KMS-11 (cell line): ENCODE data around the gene EMD.

Experiments used
- H2AFZ ChIP-seq: fragments of 200-600 bp; sonication (generic); 2 replicates; pipeline ENCODE4 v1.6.1; 2016; ENCODE audit warnings: antibody characterized with exemption, mixed run types, low read depth
- H3K27ac ChIP-seq: fragments of 200-600 bp; sonication (generic); 2 replicates; pipeline ENCODE4 v1.6.1; 2016; ENCODE audit warnings: mild to moderate bottlenecking, mixed run types
- H3K27me3 ChIP-seq: fragments of 200-600 bp; sonication (generic); 2 replicates; pipeline ENCODE4 v1.6.1; 2017; ENCODE audit warnings: mild to moderate bottlenecking, low read depth, mixed run types, moderate library complexity; ENCODE audit not compliant: insufficient read depth
- H3K36me3 ChIP-seq: fragments of 200-600 bp; sonication (generic); 2 replicates; pipeline ENCODE4 v1.6.1; 2017; ENCODE audit warnings: mild to moderate bottlenecking, mixed run types; ENCODE audit not compliant: insufficient read depth
- H3K4me1 ChIP-seq: fragments of 200-600 bp; sonication (generic); 2 replicates; pipeline ENCODE4 v1.6.1; 2016; ENCODE audit warnings: mild to moderate bottlenecking, low read depth, mixed run types; ENCODE audit not compliant: poor library complexity, severe bottlenecking
- H3K4me2 ChIP-seq: fragments of 200-600 bp; sonication (generic); 2 replicates; pipeline ENCODE4 v1.7.0; 2016; ENCODE audit warnings: mild to moderate bottlenecking, mixed run types
- H3K4me3 ChIP-seq: fragments of 200-600 bp; sonication (generic); IDR thresholded peaks from 2 replicates; pipeline ENCODE4 v1.6.1; 2017; ENCODE audit warnings: low read depth, low read length, mixed read lengths; ENCODE audit not compliant: insufficient read depth
- H3K79me2 ChIP-seq: fragments of 200-600 bp; sonication (generic); 2 replicates; pipeline ENCODE4 v1.6.1; 2016; ENCODE audit warnings: low read depth, mixed run types; ENCODE audit not compliant: insufficient read depth
- H3K9ac ChIP-seq: fragments of 200-600 bp; sonication (generic); 2 replicates; pipeline ENCODE4 v1.6.1; 2016; ENCODE audit warnings: mild to moderate bottlenecking, mixed run types
- H4K20me1 ChIP-seq: fragments of 200-600 bp; sonication (generic); 2 replicates; pipeline ENCODE4 v1.6.1; 2016; ENCODE audit warnings: mild to moderate bottlenecking, mixed run types; ENCODE audit not compliant: insufficient read depth
- CTCF ChIP-seq: fragments of 200-600 bp; sonication (generic); conservative IDR thresholded peaks from 2 replicates; pipeline ENCODE4 v1.6.1; 2017; ENCODE audit warnings: low read depth, mild to moderate bottlenecking, antibody characterized with exemption, low read length, moderate library complexity, mixed read lengths

The EMD gene

GRCh38 chrX:154378059-154378798, 866 bp upstream of the EMD start:
- Histone ChIP-seq H3K4me3 (no peak overlapping the region), H2AFZ (peak overlapping the region; percentile 54), H4K20me1 (no peaks in the 10 kb centered on the region), H3K9ac (peak overlapping the region; percentile 61), H3K36me3 (no peaks in the 10 kb centered on the region), H3K27me3 (no peaks in the 10 kb centered on the region), H3K4me1 (peaks cover 21% of the 10 kb centered on the region), H3K27ac (peak overlapping the region; percentile 85), H3K79me2 (peaks cover 7% of the 10 kb centered on the region; the same call in 1 of the 2 replicates), H3K4me2 (peak overlapping the region; percentile 42)
- no peak for TF ChIP-seq CTCF

GRCh38 chrX:154379569-154379951, 465 bp downstream of the EMD start:
- Histone ChIP-seq H3K27ac (peak overlapping the region; percentile 82), H3K4me1 (peaks cover 13% of the 10 kb centered on the region), H3K9ac (peak overlapping the region; percentile 94), H3K79me2 (peaks cover 7% of the 10 kb centered on the region; the same call in 1 of the 2 replicates), H3K36me3 (no peaks in the 10 kb centered on the region), H2AFZ (peak overlapping the region; percentile 38), H3K4me2 (peak overlapping the region; percentile 31), H3K27me3 (no peaks in the 10 kb centered on the region), H4K20me1 (no peaks in the 10 kb centered on the region), H3K4me3 (no peak overlapping the region)
- no peak for TF ChIP-seq CTCF

- H3K79me2 ChIP-seq: peaks cover 7% of the 10 kb centered on the region; the same call in 1 of the 2 replicates
- no peaks in the 10 kb centered on the region for H3K36me3 ChIP-seq
- H4K20me1 ChIP-seq: no peaks in the 10 kb centered on the region
- peak overlapping the region; percentile 94; the same call in 1 of the 2 replicates for H3K9ac ChIP-seq
- H2AFZ ChIP-seq: no peak overlapping the region
- H3K4me3 ChIP-seq: no peak overlapping the region
- peak overlapping the region; percentile 31 for H3K4me2 ChIP-seq
- no peak for TF ChIP-seq CTCF
- no peaks in the 10 kb centered on the region for H3K27me3 ChIP-seq
- peaks cover 13% of the 10 kb centered on the region for H3K4me1 ChIP-seq
- 0 out of 2 replicates have a peak overlapping the region, but pooled peaks have one; percentile 82 for H3K27ac ChIP-seq
Measured at GRCh38 chrX:154380153-154380552, 1.1 kb downstream of the EMD start.

GRCh38 chrX:154380787-154381186, 1.7 kb downstream of the EMD start:
- no peaks in the 10 kb centered on the region for H3K36me3 ChIP-seq
- peak overlapping the region; percentile 31; the same call in 1 of the 2 replicates for H3K4me2 ChIP-seq
- H3K27me3 ChIP-seq: no peaks in the 10 kb centered on the region
- TF ChIP-seq CTCF: no peak
- no peak overlapping the region for H3K27ac ChIP-seq
- no peak overlapping the region for H3K4me3 ChIP-seq
- H4K20me1 ChIP-seq: no peaks in the 10 kb centered on the region
- H2AFZ ChIP-seq: no peak overlapping the region
- H3K4me1 ChIP-seq: peaks cover 13% of the 10 kb centered on the region
- no peak overlapping the region for H3K9ac ChIP-seq
- peaks cover 7% of the 10 kb centered on the region; the same call in 1 of the 2 replicates for H3K79me2 ChIP-seq
